Neural crest cell (in vitro differentiated cells): ENCODE measurements around the gene TPBG. TPM values are rescaled to one million over a fixed set of nuclear protein-coding genes. Genes with fewer than 3 reads are reported as not detected.
"Not testable (repeated sequence)": the region's sequence is repeated elsewhere in the genome, so short reads cannot be mapped to it uniquely, and the experiment has no call there.

Source experiments
- DNase-seq: peaks from one replicate; pipeline ENCODE4 v3.0.0; 2021; ENCODE audit warnings: low read depth, mixed read lengths, low spot score
- H3K27ac Mint-ChIP-seq: one replicate; pipeline ENCODE4 v1.8.0; 2021; ENCODE audit warnings: mild to moderate bottlenecking, mixed read lengths; ENCODE audit not compliant: unreplicated experiment
- H3K27me3 Mint-ChIP-seq: 2 replicates; pipeline ENCODE4 v1.8.0; 2021; ENCODE audit warnings: low read depth, mild to moderate bottlenecking, mixed read lengths
- H3K36me3 Mint-ChIP-seq: 2 replicates; pipeline ENCODE4 v1.8.0; 2021; ENCODE audit warnings: low read depth, mild to moderate bottlenecking, mixed read lengths
- H3K4me1 Mint-ChIP-seq: 2 replicates; pipeline ENCODE4 v1.8.0; 2021; ENCODE audit warnings: mixed read lengths
- H3K4me3 Mint-ChIP-seq: one replicate; pipeline ENCODE4 v1.8.0; 2021; ENCODE audit warnings: mild to moderate bottlenecking, mixed read lengths
- H3K9me3 Mint-ChIP-seq: 2 replicates; pipeline ENCODE4 v1.8.0; 2021; ENCODE audit warnings: mixed read lengths
- total RNA-seq: library from RNA; stranded (reverse); gene quantifications from 2 replicates; pipeline ENCODE4 v1.2.1, GENCODE V29; 2021
- TF ChIP-seq, protein P1 (sequence below): fragments of 200-600 bp; sonication (generic); conservative IDR thresholded peaks from 2 replicates; pipeline ENCODE4 v1.5.0; 2021; ENCODE audit warnings: antibody characterized with exemption, mild to moderate bottlenecking

The TPBG gene
- total RNA-seq, 1 donor from 2014 or later: 22.5 TPM

DNA sequence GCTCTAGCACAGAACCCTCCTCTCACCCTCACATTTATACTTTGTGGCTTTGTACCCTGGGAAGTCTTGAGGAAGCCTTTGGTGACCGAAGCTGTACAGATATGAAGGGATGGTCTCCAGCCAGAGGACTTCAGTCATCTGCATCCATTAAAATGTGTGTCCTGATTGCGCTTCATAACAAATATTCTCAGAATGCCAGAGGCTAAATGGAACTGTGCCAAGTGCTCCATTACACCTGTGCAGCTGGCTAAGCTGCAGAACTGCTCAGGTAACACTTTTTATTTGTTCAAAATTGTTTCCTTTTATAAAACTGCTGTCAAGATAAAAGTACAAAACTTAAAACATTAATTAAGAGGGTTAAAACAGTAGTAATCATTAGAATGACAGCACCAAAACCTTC is 22.3 kb downstream of the TPBG start:
- H3K27me3 Mint-ChIP-seq: no peaks in the 10 kb centered on the region
- TF ChIP-seq, protein P1, sequence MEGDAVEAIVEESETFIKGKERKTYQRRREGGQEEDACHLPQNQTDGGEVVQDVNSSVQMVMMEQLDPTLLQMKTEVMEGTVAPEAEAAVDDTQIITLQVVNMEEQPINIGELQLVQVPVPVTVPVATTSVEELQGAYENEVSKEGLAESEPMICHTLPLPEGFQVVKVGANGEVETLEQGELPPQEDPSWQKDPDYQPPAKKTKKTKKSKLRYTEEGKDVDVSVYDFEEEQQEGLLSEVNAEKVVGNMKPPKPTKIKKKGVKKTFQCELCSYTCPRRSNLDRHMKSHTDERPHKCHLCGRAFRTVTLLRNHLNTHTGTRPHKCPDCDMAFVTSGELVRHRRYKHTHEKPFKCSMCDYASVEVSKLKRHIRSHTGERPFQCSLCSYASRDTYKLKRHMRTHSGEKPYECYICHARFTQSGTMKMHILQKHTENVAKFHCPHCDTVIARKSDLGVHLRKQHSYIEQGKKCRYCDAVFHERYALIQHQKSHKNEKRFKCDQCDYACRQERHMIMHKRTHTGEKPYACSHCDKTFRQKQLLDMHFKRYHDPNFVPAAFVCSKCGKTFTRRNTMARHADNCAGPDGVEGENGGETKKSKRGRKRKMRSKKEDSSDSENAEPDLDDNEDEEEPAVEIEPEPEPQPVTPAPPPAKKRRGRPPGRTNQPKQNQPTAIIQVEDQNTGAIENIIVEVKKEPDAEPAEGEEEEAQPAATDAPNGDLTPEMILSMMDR: no peak
- DNase-seq: no peak
- peaks cover 6% of the 10 kb centered on the region for H3K4me1 Mint-ChIP-seq
- H3K4me3 Mint-ChIP-seq: no peak overlapping the region
- no peak overlapping the region for H3K27ac Mint-ChIP-seq
- H3K36me3 Mint-ChIP-seq: no peaks in the 10 kb centered on the region
- H3K9me3 Mint-ChIP-seq: no peaks in the 10 kb centered on the region

DNA sequence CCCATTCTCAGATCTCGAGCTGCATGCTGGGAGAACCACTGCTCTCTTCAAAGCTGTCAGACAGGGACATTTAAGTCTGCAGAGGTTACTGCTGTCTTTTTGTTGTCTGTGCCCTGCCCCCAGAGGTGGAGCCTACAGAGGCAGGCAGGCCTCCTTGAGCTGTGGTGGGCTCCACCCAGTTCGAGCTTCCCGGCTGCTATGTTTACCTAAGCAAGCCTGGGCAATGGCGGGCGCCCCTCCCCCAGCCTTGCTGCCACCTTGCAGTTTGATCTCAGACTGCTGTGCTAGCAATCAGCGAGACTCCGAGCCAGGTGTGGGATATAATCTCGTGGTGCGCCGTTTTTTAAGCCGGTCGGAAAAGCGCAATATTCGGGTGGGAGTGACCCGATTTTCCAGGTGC is 31.2 kb downstream of the TPBG start:
- H3K4me1 Mint-ChIP-seq, H3K27me3 Mint-ChIP-seq, DNase-seq, H3K27ac Mint-ChIP-seq, H3K36me3 Mint-ChIP-seq, H3K4me3 Mint-ChIP-seq, H3K9me3 Mint-ChIP-seq: not testable (repeated sequence)

DNA sequence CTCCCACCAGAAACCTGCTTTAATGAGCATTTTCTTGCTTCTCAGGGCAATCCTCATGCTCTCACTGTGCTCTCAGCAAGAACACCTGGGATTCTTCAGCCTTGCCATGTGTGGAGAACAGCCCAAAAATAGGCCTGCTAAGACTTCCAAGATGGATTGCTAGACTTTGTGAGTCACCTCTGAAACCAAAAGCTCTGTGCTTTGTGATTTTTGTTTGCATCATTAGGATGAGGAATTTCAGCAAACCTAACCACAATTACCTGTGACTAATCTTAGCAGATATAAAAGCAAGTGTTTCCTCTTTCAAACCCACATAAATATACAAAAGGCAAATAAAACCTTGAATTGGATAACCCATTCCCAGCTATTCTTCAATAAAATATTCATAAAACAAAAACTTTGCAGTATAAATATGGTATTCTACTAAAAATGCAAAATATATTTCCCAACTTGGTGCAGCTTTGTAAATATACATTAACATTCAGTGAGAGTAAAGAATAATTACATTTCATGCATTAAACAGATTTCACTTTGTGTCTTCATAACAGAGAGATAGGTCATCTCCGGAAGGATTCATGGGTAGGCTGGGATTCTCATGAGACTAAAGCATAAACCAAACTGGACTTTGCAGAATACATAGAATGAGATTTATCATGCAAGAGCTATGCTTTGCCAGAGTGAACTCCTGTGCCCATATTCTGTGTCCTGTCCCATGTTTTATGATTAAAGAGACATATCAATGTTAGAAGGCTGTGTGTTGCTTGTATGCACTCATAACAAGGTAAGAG is 33.5 kb downstream of the TPBG start:
- no peaks in the 10 kb centered on the region for H3K27me3 Mint-ChIP-seq
- H3K36me3 Mint-ChIP-seq: no peaks in the 10 kb centered on the region
- H3K4me1 Mint-ChIP-seq: no peaks in the 10 kb centered on the region
- TF ChIP-seq, protein P1: no peak
- no peak for DNase-seq
- H3K4me3 Mint-ChIP-seq: no peak overlapping the region
- H3K27ac Mint-ChIP-seq: no peak overlapping the region
- no peaks in the 10 kb centered on the region for H3K9me3 Mint-ChIP-seq

DNA sequence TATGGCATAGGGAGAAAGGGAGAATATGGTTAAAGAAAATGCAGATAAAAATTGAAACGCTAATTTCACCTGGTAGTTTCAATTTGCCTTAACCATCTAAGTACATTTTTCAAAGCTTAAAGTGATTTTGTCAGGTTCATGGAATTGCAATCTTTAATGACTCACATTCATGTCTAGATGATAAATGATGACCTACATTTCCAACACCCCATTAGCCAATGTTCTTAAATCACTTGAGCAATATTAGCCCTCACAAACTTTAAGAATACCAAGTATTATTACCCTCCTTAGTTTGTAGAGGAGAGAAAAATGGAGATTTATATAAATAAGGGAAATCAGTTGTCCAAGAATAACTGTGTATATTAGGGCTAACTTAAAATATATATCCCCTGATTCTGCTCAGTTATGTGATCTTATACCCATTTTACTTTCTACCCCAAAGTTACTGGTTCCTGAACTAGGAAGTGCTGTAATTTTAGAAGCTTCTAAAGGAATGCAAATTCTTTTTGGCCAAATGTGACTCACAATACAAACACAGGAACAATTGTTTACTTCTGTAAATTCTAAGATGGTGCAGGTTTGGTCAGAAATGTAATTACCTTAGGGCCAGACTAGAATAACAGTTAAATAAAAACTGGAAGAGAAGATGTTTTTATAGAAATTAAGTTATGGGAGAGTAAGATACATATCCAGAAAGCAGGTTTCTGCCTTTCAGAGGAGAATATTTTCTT is 34.5 kb downstream of the TPBG start:
- no peak overlapping the region for H3K27ac Mint-ChIP-seq
- DNase-seq: no peak
- no peaks in the 10 kb centered on the region for H3K27me3 Mint-ChIP-seq
- no peaks in the 10 kb centered on the region for H3K9me3 Mint-ChIP-seq
- no peaks in the 10 kb centered on the region for H3K4me1 Mint-ChIP-seq
- TF ChIP-seq, protein P1: no peak
- no peak overlapping the region for H3K4me3 Mint-ChIP-seq
- H3K36me3 Mint-ChIP-seq: no peaks in the 10 kb centered on the region

DNA sequence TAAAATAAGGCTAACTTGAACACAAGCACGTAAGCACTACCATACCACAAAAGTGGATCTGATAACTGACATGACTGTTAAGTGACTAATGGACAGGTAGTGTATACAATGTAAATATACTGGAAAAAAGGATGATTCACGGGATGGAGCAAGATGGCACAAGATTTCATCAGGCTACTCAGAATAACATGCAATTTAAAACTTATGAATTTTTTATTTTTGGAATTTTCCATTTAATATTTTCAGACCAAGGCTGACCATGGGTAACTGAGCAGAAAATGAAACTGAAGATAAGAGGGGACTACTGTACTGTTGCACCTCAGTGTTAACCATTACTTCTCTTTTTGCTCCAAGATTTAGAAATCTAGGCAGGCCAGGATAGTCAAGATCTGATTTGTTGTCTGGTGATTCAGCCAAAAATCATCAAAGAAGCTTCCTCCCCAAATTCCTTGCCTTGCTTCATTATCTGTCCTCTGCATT is 45.4 kb downstream of the TPBG start:
- Mint-ChIP-seq H3K4me1 (no peaks in the 10 kb centered on the region), H3K27me3 (no peaks in the 10 kb centered on the region), H3K4me3 (no peak overlapping the region), H3K9me3 (no peaks in the 10 kb centered on the region), H3K27ac (no peak overlapping the region), H3K36me3 (no peaks in the 10 kb centered on the region)
- no peak for DNase-seq
- TF ChIP-seq, protein P1: no peak

DNA sequence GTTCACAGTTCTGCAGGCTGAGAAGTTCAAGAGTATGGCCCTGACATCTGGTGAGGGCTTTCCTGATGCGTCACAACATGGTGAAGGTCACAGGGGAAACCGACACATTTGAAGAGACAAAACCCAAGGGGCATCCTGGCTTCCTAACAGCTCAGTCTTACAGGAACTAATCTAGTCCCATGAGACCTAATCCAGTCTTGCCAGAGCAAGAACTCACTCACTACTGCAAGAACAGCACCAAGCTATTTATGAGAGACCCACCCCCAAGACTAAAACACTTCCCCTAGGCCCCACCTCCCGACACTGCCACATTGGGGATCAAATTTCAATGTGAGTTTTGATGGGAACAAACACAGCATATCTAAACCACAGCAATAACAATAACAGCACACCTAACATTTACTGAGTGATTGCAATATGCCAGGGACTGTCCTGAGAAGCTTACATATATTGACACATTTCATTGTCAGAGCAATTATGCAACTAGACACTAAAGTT is 46.6 kb downstream of the TPBG start:
- H3K9me3 Mint-ChIP-seq: no peaks in the 10 kb centered on the region
- H3K4me3 Mint-ChIP-seq: no peak overlapping the region
- H3K27ac Mint-ChIP-seq: no peak overlapping the region
- H3K36me3 Mint-ChIP-seq: no peaks in the 10 kb centered on the region
- H3K27me3 Mint-ChIP-seq: no peaks in the 10 kb centered on the region
- no peak for DNase-seq
- TF ChIP-seq, protein P1: no peak
- no peaks in the 10 kb centered on the region for H3K4me1 Mint-ChIP-seq
